ENCODE data around the gene DPYSL4. TPM values are rescaled to one million over a fixed set of nuclear protein-coding genes. Genes with fewer than 3 reads are reported as not detected.

DPYSL4 gene
- total RNA-seq, 1 experiment from 2014 or later, result 26.3 TPM

- H3K27me3 ChIP-seq (ENCODE audit: insufficient read depth, low read length), result no peaks in the 10 kb centered on the region
- Mint-ChIP-seq H3K27me3 (ENCODE audit: low read depth) (peaks cover 3% of the 10 kb centered on the region), H3K4me1 (peaks cover 2 to 12% of the 10 kb centered on the region in 2 experiments; a peak in 3 of 4 replicates), H3K9me3 (no peaks in the 10 kb centered on the region), H3K4me3 (no peak overlapping the region), H3K27ac (no peak overlapping the region), H3K36me3 (ENCODE audit: insufficient read depth in 1 of 3, low read depth in 3 of 3) (no peaks in the 10 kb centered on the region)
- TF ChIP-seq CTCF (conservative IDR thresholded peaks at IDR 0.05), result no peak
- H4K91ac ChIP-seq (ENCODE audit: insufficient read length, low read depth, low read length), result no peak overlapping the region
- H3K79me1 ChIP-seq (ENCODE audit: insufficient read depth, low read depth, low read length, poor library complexity, severe bottlenecking), result no peaks in the 10 kb centered on the region
- H3K9me3 ChIP-seq (ENCODE audit: control insufficient read depth, low read depth, low read length), result no peaks in the 10 kb centered on the region
- H4K8ac ChIP-seq (replicated peaks; ENCODE audit: insufficient read length, low read depth, low read length), result no peak overlapping the region
- no peak overlapping the region for H3K56ac ChIP-seq (ENCODE audit: insufficient read length, low read depth, low read length)
- no peak overlapping the region for H2BK20ac ChIP-seq (ENCODE audit: low read depth, low read length, poor library complexity, severe bottlenecking)
- WGBS (ENCODE audit: extremely low coverage, insufficient read length, low lambda C conversion rate), result no CpG with 5 or more reads among the region's 13 CpGs
- H2AK5ac ChIP-seq (ENCODE audit: insufficient read length, low read length), result no peak overlapping the region
- no peak overlapping the region for H3K4me2 ChIP-seq (ENCODE audit: insufficient read depth, insufficient read length, low read length)
- H2BK12ac ChIP-seq (ENCODE audit: insufficient read length, low read depth, low read length), result no peak overlapping the region
- H3K9ac ChIP-seq (ENCODE audit: extremely low read depth, insufficient read length, low read length), result no peak overlapping the region
- H2BK120ac ChIP-seq (ENCODE audit: low read depth, low read length, poor library complexity, severe bottlenecking), result no peak overlapping the region
- no peak overlapping the region for H3T11ph ChIP-seq (ENCODE audit: low read length)
- H3K4me1 ChIP-seq (ENCODE audit: insufficient read depth, low read length), result no peaks in the 10 kb centered on the region
- H2BK5ac ChIP-seq (ENCODE audit: insufficient read length, low read length), result no peak overlapping the region
- H3K27ac ChIP-seq (ENCODE audit: insufficient read length, low read depth, low read length), result no peak overlapping the region
- H3K23ac ChIP-seq (ENCODE audit: insufficient read length, low read depth, low read length), result no peak overlapping the region
- H3K23me2 ChIP-seq (ENCODE audit: insufficient read length, low read depth, low read length, poor library complexity, severe bottlenecking), result peaks cover 4% of the 10 kb centered on the region
- no peak overlapping the region for H3K4ac ChIP-seq (ENCODE audit: low read depth, low read length)
- H3K79me2 ChIP-seq (ENCODE audit: insufficient read depth, low read length), result no peaks in the 10 kb centered on the region
- no peak overlapping the region for H3K14ac ChIP-seq (ENCODE audit: insufficient read depth, low read length)
- DNase-seq, result no peak
- H4K20me1 ChIP-seq (ENCODE audit: control insufficient read depth, insufficient read depth, insufficient read length), result no peaks in the 10 kb centered on the region
- H2BK15ac ChIP-seq (ENCODE audit: low read depth, low read length), result no peak overlapping the region
- no peak overlapping the region for H4K5ac ChIP-seq (ENCODE audit: insufficient read length, low read depth, low read length)
- H2AFZ ChIP-seq (ENCODE audit: low read length), result no peak overlapping the region
- H3K18ac ChIP-seq (ENCODE audit: insufficient read length, low read depth, low read length), result no peak overlapping the region
Measured at GRCh38 chr10:132246296-132246695, 59.5 kb downstream of the DPYSL4 start.

All from H9 (cell line).